GM19468 (cell line): ENCODE results near the gene PLA2G5.
"Not testable (repeated sequence)": the region's sequence is repeated elsewhere in the genome, so short reads cannot be mapped to it uniquely, and the experiment has no call there.

Source experiments
- ATAC-seq: cut with Tn5 transposase; IDR thresholded peaks from one replicate; pipeline ENCODE4 v1.9.1; 2021; ENCODE audit warnings: mild to moderate bottlenecking, moderate library complexity, moderate number of reproducible peaks; ENCODE audit not compliant: unreplicated experiment; ENCODE audit errors: extremely low read depth

PLA2G5 gene, protein sequence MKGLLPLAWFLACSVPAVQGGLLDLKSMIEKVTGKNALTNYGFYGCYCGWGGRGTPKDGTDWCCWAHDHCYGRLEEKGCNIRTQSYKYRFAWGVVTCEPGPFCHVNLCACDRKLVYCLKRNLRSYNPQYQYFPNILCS

GRCh38 chr1:20069874-20070273 is at the start of gene PLA2G5:
PLA2G5 (plus strand) TSS chr1:20070194; CDS start chr1:20084831, 14,637 bp downstream.
- no peak for ATAC-seq

DNA sequence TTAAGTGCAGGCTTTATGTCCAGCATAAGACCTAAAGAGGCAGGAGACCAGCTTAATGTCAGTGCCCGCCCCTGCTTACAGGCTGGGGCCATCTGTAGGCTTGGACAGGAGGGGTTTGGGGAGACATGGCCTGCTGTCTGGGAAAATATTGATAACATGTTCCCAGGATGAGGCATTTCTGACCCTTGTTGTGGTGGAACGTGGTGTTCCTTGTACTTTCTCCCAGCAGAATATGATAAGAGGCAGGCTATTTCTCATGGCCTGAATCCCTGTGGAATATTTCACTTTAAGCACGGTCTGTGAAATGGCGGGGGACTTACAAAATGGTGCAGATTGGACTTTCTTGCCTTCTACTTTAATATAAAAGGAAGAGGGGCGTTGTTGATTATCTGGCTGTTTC is 41.9 kb upstream of the PLA2G5 start:
- ATAC-seq = no peak

GRCh38 chr1:20028726-20029125 is 41.3 kb upstream of the PLA2G5 start:
- ATAC-seq = no peak

DNA sequence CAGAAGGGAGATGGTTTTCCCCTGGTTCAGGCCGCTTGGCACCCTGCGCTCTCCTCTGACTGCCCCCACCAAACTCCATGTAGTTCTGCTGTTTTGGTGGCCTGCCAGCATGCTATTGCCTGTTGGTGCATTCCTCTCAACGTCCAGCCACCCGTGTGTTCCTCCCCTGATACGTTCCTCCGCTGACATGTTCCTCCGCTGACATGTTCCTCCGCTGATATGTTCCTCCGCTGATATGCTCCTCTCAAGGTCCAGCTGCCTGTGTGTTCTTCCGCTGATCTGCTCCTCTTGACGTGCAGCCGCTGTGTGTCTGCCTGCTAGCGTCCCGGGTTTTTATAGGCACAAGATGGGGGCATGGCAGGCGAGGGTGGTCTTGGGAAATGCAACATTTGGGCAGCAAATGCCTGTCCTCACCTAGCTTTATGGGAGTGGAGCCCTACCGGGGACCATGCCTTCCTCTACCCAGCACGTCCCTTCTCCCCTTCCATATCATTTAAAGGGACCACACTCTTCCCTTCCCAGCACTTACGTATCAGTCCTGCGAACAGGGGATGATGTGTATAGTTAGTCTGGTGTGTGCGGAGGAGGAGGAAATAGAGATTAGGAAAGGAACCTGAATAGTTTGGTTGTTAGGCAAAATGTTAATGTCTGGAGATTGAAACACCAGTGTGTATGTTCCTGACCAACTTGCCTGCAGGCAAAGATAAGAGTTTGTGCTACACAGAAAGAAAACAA is 40.6 kb upstream of the PLA2G5 start:
- no peak for ATAC-seq

DNA sequence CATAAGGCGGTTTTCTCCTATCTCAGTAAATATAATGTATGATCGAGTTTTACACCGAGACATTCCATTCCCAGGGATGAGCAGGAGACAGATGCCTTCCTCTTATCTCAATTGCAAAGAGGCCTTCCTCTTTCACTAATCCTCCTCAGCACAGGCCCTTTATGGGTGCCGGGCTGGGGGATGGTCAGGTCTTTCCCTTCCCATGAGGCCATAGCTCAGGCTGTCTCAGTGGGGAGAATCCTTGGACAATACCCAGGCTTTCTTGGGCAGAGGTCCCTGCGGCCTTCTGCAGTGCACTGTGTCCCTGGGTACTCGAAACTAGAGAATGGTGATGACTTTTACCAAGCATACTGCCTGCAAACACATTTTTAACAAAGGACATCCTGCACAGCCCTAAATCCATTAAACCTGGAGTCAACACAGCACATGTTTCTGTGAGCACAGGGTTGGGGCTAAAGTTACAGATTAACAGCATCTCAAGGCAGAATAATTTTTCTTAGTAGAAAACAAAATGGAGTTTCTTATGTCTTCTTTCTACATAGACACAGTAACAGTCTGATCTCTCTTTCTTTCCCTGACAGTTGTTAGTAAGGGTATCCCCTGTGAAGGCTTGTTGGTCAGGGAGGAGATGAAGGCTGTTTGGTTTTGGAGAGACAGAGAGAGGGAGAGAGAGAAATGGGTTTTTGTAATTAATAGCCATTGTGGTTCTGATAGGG is 39.4 kb upstream of the PLA2G5 start:
- ATAC-seq = not testable (repeated sequence)

DNA sequence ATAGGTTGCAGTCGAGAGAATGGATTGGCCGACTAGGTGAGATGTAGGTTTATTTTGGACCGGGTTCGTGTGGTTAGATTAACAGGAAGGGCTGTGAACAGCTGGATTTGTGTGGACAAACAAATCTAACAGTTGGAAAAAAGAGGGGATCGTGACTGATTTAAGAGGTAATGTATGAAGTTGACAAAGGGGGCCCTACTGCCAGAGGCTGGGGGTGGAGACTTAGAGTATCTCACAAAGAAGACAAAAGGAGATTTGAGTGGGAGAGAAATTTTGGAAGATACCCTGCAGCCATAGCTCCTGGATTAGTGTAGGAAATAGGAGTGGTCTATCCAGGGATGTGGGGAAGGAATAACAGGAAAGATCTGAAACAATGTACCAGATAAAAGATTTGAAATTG is 38.8 kb upstream of the PLA2G5 start:
- ATAC-seq = no peak

DNA sequence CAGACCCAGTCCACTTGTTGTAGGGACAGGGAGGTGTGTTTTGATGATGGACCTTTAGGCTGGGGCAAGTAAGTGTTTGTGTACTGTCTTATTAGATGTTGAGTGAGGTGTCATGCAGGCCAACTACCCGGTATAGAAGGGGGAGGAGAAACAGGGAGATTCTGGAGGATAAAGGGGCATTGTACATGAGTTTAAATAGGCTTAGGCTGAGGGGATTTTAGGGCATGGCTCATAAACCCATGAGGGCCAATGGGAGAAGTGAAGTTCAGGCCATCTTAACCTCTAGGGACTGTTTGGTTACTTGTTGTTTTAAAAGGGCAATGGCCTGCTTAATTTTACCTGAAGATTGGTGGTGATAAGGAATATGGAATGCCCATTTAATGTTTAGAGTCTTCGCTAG is 38.2 kb upstream of the PLA2G5 start:
- no peak for ATAC-seq

DNA sequence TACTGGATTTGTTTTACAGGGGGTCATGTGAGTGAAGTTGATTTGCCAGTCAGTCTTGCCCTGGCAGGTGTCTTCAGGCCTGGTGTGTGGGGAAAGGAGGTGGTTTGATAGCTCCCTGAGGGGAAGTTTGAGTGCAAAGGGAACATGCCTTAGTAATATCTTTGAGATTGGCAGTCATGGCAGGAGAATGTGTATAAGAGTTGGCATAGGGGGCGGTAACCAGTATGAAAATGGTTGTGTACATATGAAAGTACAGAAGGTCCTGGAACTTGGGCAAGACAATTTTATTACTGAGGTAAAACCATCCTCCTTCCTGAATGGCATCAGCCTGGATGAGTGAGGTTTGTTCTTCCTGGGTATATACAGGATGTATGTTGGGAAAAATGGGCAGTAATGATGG is 37.6 kb upstream of the PLA2G5 start:
- no peak for ATAC-seq

- ATAC-seq = no peak
Measured at GRCh38 chr1:20033420-20033819, 36.6 kb upstream of the PLA2G5 start.

DNA sequence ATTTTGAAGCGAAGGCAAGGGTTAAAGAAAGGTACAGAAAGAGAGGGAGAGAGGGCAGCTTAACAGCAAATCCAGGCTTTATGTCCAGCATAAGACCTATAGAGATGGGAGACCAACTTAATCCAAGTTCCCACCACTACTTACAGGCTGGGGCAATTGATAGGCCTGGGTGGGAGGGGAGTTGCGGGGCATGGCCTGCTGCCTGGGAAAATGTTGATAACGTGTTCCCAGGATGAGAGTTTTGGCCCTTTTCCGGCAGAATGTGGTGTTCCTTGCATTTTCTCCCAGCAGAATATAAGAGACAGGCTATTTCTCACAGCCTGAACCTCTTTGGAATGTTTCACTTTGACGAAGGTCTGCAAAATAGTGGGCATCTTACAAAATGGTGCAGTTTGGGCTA is 34.9 kb upstream of the PLA2G5 start:
- ATAC-seq = no peak

DNA sequence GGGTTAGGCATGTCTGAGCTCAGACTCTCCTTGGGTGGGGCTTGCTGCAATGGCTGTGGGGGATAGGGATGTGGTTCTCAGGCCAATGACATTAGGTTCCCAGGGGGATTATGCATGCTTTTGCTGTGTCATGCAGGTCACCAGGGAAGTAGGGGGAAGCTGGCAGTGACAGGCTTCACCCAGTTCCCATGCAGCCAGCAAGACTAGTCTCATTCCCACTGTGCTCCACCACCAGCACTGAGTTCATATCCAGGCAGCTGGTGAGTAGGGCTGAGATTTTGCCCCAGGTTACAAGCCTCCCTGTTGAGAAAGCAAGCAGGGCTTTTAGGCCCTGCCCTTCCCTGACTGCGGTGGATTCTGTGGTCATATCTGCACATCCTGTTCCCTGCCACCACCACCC is 32.1 kb upstream of the PLA2G5 start:
- no peak for ATAC-seq

DNA sequence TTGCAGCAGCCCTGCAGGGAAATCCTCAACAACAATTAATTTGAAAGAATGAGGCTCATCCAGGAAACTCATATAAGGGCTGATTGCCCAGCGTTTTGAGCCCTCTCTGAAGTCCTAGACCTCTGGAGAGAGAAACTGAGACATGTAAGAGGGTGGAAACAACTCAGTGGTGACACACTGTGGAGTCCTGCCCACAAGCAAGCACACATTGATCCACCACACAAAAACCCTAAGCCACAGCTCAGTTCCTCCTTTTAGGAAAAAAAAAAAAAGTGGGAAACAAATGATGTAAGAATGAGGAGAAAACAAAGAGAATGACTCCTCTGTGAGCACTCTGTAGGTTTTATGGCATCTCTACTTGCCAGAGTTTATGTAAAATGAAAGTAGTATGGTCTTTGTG is 22.9 kb upstream of the PLA2G5 start:
- no peak for ATAC-seq

GRCh38 chr1:20048563-20048962 is 21.4 kb upstream of the PLA2G5 start:
- ATAC-seq = no peak

GRCh38 chr1:20049056-20049798 is 20.8 kb upstream of the PLA2G5 start:
- not testable (repeated sequence) for ATAC-seq

DNA sequence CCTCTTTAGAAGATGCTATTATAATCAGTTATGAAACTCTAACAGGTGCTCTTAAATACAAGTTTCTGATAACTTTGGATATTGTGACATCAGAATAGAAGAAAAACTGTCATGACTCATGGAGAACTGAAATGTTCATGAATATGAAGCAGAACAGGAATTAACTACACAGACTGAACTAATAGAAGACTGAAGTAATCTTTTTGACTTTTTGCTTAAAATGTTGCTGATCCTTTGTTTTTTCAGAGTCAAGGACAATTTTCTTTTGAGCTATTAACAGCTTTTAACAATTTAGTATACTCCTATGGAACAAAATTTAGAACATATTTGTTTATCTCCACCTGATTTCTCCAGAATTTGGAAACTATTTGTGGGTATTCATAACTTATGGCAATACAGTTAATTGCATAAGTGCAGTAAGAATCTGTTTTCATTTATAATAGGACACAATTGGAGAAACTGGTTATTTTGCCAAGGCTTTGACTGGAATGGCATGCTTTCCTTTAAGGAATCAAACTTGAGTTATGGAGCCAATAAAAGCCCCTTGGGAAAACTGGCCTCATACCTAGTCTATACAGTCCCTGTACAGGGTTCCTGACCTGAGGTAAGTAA is 18.7 kb upstream of the PLA2G5 start:
- ATAC-seq = no peak

GRCh38 chr1:20052386-20052785 is 17.6 kb upstream of the PLA2G5 start:
- no peak for ATAC-seq

DNA sequence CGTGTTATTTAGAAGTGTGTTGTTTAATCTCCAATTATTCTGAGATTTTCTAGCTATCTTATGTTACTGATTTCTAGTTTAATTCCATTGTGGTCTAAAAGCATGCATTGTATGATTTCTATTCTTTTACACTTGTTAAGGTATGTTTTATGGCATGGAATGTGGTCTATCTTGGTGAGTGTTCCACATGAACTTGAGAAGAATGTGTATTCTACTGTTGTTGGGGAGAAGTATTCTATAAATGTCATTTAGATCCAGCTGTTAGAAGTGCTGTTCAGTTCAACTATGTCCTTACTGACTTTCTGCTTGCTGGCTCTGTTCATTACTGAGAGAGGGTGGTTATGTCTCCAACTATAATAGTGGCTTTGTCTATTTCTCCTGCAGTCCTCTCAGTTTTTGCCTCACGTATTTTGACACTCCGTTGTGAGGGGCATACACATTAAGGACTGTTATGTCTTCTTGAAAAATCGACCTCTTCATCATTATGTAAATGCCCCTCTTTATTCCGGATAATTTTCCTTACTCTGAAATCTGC is 12.0 kb upstream of the PLA2G5 start:
- ATAC-seq = no peak

GRCh38 chr1:20058531-20058930 is 11.5 kb upstream of the PLA2G5 start:
- ATAC-seq = no peak

DNA sequence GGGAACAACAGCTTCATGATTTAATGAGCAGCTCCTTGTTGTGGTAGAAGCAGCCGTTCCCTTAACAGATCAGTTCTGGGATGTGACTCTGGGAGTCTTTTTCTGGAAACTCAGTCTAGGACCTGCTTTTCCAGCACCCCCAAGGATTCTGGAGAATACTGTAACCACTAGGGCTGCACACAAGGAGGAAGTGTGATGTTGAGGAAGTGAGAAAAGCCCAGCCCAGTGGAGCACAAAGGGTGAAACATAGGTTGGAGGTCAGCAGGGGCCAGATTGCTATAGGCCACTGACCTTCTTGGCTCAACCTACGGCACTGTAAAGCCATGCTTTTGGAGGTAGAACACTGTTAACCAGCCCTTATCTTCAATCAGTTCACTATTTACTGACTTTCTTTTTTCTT is 10.1 kb upstream of the PLA2G5 start:
- ATAC-seq = no peak

DNA sequence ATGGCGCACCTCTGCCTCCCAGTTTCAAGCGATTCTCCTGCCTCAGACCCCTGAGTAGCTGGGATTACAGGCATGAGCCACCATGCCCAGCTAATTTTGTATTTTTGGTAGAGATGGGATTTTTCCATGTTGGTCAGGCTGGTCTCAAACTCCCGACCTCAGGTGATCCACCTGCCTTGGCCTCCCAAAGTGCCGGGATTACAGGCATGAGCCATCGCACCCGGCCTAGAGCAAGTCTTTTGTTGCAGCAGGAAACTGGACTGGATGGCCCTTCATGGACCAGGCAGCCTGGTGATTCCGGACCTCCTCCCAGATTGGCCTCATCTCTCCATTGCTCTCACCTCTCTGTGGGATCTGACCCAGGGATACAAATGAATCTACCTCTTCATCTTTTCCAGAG is 9.2 kb upstream of the PLA2G5 start:
- not testable (repeated sequence) for ATAC-seq
